ENCODE measurements around the gene MAP2K5.

The MAP2K5 gene

DNA sequence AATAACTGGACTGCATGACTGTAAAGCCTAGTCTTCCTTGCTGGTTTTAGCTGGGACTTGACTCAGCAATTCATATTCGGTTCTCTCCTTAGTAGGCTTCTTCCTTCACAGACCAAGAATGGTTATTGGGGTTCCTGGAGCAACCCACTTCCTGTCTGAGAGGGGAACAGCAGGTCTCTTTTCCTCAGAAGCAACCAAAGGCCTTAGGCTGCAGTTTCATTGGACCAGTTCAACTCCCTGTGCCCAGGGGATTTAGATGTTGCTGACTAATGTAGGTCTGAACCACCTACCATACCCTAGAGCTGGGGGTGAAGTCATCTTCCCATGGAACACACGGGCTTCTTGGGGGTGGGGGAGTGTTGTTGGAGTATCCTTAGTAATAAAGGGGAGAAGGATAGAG, 198.8 kb downstream of the MAP2K5 start:
- FAIRE-seq (no peak), DNase-seq (ENCODE audit: insufficient read length, low spot score) (no peak)
- TF ChIP-seq CTCF (IDR thresholded peaks at IDR 0.05; ENCODE audit: insufficient read depth, missing control alignments): no peak

DNA sequence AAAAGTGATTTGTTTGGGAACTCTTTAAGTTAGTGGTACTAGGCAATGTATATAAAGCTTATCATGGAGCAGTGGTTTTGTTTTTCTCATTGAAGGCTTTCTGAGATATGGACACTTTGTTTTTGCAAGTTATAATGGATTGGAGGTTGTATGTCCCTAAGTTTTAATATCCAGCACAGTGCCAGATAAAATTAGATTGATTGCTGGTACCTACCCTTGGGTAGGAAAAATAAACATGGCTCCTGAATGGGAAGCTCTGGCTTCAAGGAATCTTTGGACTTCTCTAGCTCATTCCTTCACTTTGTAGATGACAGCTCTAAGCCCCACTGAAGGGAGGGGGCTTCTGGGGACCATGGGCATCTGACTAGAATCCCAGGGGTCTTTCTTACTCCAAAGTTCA, 201.1 kb downstream of the MAP2K5 start:
- FAIRE-seq (no peak), DNase-seq (ENCODE audit: insufficient read length, low spot score) (no peak)
- TF ChIP-seq CTCF (IDR thresholded peaks at IDR 0.05; ENCODE audit: insufficient read depth, missing control alignments): no peak

- no peak for TF ChIP-seq CTCF (IDR thresholded peaks at IDR 0.05; ENCODE audit: insufficient read depth, missing control alignments)
- no peak for FAIRE-seq
- no peak for DNase-seq (ENCODE audit: insufficient read length, low spot score)
These were observed 202.0 kb downstream of the MAP2K5 start for GRCh38 chr15:67744331-67745072.

DNA sequence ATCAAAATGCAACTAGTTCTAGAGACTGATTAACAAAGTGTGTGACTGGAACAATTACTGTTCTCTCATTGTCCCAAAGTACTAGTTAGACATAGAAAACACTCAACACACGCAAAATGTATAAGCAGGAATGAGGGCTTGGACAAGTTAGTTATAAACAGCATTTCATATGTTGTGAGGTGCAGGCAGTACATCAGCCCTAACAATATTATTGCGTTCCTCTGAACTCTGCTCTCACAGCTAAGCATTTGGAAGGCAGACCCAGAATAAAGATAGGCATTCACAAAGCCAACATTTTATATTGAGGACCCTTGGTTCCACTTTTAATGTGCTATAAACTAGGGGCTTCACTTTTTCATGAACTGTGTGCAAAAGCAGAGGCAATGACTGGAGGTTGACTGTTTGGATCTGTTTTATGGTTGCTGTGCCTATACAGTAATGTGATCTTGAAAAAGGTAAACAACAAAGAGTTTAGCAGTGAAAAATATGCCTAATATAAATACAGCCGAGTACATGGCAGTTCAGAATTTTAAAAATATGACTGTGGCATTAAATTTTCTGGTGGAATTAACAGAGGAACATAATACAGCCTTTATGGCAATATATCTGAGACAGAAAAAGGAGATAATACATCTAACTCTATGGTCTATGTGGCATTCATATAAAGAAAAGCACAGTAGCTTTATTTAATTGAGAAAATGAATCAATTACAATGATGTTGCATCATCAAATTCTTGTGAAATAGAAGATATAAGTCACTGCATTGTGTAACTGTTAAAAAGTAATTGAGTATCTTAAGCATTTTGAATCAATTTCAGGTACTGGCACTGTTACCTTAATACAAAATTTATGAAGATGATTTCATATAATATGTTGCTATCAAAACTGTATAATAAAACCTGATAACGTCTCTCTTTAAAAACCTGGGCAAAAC, 202.8 kb downstream of the MAP2K5 start:
- FAIRE-seq (no peak), DNase-seq (ENCODE audit: insufficient read length, low spot score) (no peak)
- no peak for TF ChIP-seq CTCF (IDR thresholded peaks at IDR 0.05; ENCODE audit: insufficient read depth, missing control alignments)

DNA sequence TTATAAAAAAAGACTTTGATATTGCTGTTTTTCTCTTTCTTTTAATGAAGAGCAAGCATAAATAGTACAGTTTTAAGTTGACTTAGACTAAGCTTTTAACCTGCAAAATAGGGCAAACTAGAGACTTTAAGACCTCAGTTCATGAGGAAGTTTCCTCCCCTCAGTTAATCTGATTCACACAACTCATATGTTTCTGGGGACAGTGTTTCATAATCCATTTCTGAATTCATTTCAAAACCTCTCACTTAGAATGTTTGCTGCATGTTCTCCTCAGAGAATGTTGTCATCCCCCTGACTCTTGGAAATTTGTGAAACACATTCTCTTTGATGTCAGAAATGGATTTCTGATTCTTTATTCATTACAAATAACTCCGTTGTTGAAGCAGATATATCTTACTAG, 203.5 kb downstream of the MAP2K5 start:
- no peak for DNase-seq (ENCODE audit: insufficient read length, low spot score)
- FAIRE-seq: no peak
- TF ChIP-seq CTCF (IDR thresholded peaks at IDR 0.05; ENCODE audit: insufficient read depth, missing control alignments): no peak

DNA sequence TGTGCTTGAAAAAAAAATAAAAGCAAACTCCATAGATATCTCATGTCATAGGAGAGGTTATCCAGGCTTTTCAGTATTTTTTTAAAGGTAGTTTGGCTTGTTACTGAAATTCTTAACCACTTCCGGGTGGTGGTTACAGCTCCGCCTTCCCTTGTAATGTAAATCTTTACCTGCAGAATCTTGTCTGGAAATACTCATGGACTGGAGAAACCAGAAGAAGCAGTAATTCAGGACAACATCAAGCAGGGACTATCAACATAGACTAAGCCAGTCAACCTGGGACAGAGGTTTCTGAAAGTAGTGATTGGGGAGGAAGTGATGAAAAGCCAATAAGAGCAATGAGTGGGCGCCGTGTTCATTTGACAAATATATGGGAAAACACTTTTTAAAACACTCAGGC, 203.9 kb downstream of the MAP2K5 start:
- no peak for TF ChIP-seq CTCF (IDR thresholded peaks at IDR 0.05; ENCODE audit: insufficient read depth, missing control alignments)
- no peak for FAIRE-seq
- DNase-seq (ENCODE audit: insufficient read length, low spot score): no peak

- no peak for FAIRE-seq
- TF ChIP-seq CTCF (IDR thresholded peaks at IDR 0.05; ENCODE audit: insufficient read depth, missing control alignments): no peak
- no peak for DNase-seq (ENCODE audit: insufficient read length, low spot score)
These were observed 205.4 kb downstream of the MAP2K5 start for GRCh38 chr15:67747921-67748320.
